IgD-negative memory B cell (primary cell): ENCODE results near the gene GGT6. TPM values are rescaled to one million over a fixed set of nuclear protein-coding genes. Genes with fewer than 3 reads are reported as not detected.
"Not testable (repeated sequence)": the region's sequence is repeated elsewhere in the genome, so short reads cannot be mapped to it uniquely, and the experiment has no call there.

Source experiments
- H3K27ac Mint-ChIP-seq, 3 donors: one replicate each; pipeline ENCODE4 v1.8.0; 2020 to 2022; ENCODE audit warnings: mild to moderate bottlenecking in 3 of 3, mixed read lengths in 3 of 3, moderate library complexity in 1 of 3
- H3K27me3 Mint-ChIP-seq: one replicate; pipeline ENCODE4 v1.8.0; 2021; ENCODE audit warnings: mixed read lengths
- H3K36me3 Mint-ChIP-seq: one replicate; pipeline ENCODE4 v1.8.0; 2020; ENCODE audit warnings: mild to moderate bottlenecking, mixed read lengths
- H3K4me1 Mint-ChIP-seq, 3 donors: one replicate each; pipeline ENCODE4 v1.8.0; 2020 to 2022; ENCODE audit warnings: mixed read lengths in 3 of 3, mild to moderate bottlenecking in 1 of 3
- H3K4me3 Mint-ChIP-seq, 4 donors: one replicate each; pipeline ENCODE4 v1.8.0; 2020 to 2022; ENCODE audit warnings: mild to moderate bottlenecking in 4 of 4, mixed read lengths in 4 of 4, moderate library complexity in 3 of 4
- H3K9me3 Mint-ChIP-seq, 3 donors: one replicate each; pipeline ENCODE4 v1.8.0; 2020 to 2021; ENCODE audit warnings: mixed read lengths in 3 of 3, mild to moderate bottlenecking in 1 of 3
- polyA plus RNA-seq: library from polyadenylated mRNA; unstranded; fragments of 300-500 nt; fragmentation: Illumina TruSeq; gene quantifications from one replicate; pipeline ENCODE4 v1.2.3, GENCODE V29; 2021

Gene GGT6
- polyA plus RNA-seq, 1 donor from 2014 or later: not detected

- Mint-ChIP-seq H3K4me1 (peaks cover 0 to 3% (median 3%) of the 10 kb centered on the region in 3 donors), H3K27ac (no peak overlapping the region), H3K27me3 (peaks cover 30% of the 10 kb centered on the region), H3K36me3 (peaks cover 2% of the 10 kb centered on the region), H3K4me3 (no peak overlapping the region), H3K9me3 (no peaks in the 10 kb centered on the region)
Observed at GRCh38 chr17:4585638-4585994, 25.2 kb upstream of the GGT6 start.

- H3K36me3 Mint-ChIP-seq: peaks cover 2% of the 10 kb centered on the region
- peak overlapping the region in 2 of 4 donors; percentile 70 to 82 for H3K4me3 Mint-ChIP-seq
- H3K27ac Mint-ChIP-seq: no peak overlapping the region
- H3K27me3 Mint-ChIP-seq: peaks cover 26% of the 10 kb centered on the region
- peaks cover 0 to 3% (median 3%) of the 10 kb centered on the region in 3 donors for H3K4me1 Mint-ChIP-seq
- H3K9me3 Mint-ChIP-seq: no peaks in the 10 kb centered on the region
Observed at GRCh38 chr17:4584917-4585637, 24.7 kb upstream of the GGT6 start.

GRCh38 chr17:4584101-4584916 is 23.9 kb upstream of the GGT6 start, which contains the start of gene SMTNL2:
SMTNL2 (plus strand) TSS chr17:4584529; CDS start chr17:4584606, 77 bp downstream.
- Mint-ChIP-seq H3K36me3 (peaks cover 2% of the 10 kb centered on the region), H3K9me3 (no peaks in the 10 kb centered on the region), H3K4me3 (peak within 1 kb of the TSS; percentile 7 to 91 (median 81)), H3K4me1 (peaks cover 0 to 3% (median 3%) of the 10 kb centered on the region in 3 donors), H3K27ac (peak within 1 kb of the TSS in 1 of 3 donors; percentile 80), H3K27me3 (peaks cover 25% of the 10 kb centered on the region)

GRCh38 chr17:4583782-4584100 is 23.4 kb upstream of the GGT6 start:
- peak overlapping the region in 1 of 3 donors; percentile 80 for H3K27ac Mint-ChIP-seq
- peak overlapping the region; percentile 7 to 91 (median 81) for H3K4me3 Mint-ChIP-seq
- H3K9me3 Mint-ChIP-seq: no peaks in the 10 kb centered on the region
- H3K4me1 Mint-ChIP-seq: peaks cover 0 to 3% (median 3%) of the 10 kb centered on the region in 3 donors
- peaks cover 25% of the 10 kb centered on the region for H3K27me3 Mint-ChIP-seq
- H3K36me3 Mint-ChIP-seq: peaks cover 2% of the 10 kb centered on the region

- Mint-ChIP-seq H3K36me3 (peaks cover 2% of the 10 kb centered on the region), H3K27ac (no peak overlapping the region), H3K4me3 (peak overlapping the region in 1 of 4 donors; percentile 38), H3K27me3 (peaks cover 25% of the 10 kb centered on the region), H3K4me1 (peaks cover 0 to 3% (median 3%) of the 10 kb centered on the region in 3 donors), H3K9me3 (no peaks in the 10 kb centered on the region)
Observed at GRCh38 chr17:4583206-4583605, 22.8 kb upstream of the GGT6 start.

GRCh38 chr17:4582691-4583090 is 22.3 kb upstream of the GGT6 start:
- no peaks in the 10 kb centered on the region for H3K9me3 Mint-ChIP-seq
- H3K36me3 Mint-ChIP-seq: peaks cover 2% of the 10 kb centered on the region
- peaks cover 25% of the 10 kb centered on the region for H3K27me3 Mint-ChIP-seq
- H3K27ac Mint-ChIP-seq: no peak overlapping the region
- H3K4me1 Mint-ChIP-seq: peaks cover 0 to 3% (median 3%) of the 10 kb centered on the region in 3 donors
- H3K4me3 Mint-ChIP-seq: peak overlapping the region in 1 of 4 donors; percentile 9

GRCh38 chr17:4582101-4582501 is 21.7 kb upstream of the GGT6 start:
- Mint-ChIP-seq H3K4me1 (peaks cover 0 to 3% (median 3%) of the 10 kb centered on the region in 3 donors), H3K27me3 (peaks cover 25% of the 10 kb centered on the region), H3K4me3 (peak overlapping the region in 1 of 4 donors; percentile 61), H3K27ac (no peak overlapping the region), H3K9me3 (no peaks in the 10 kb centered on the region), H3K36me3 (peaks cover 2% of the 10 kb centered on the region)

- no peak overlapping the region for H3K27ac Mint-ChIP-seq
- peaks cover 0 to 3% (median 3%) of the 10 kb centered on the region in 3 donors for H3K4me1 Mint-ChIP-seq
- no peaks in the 10 kb centered on the region for H3K9me3 Mint-ChIP-seq
- H3K4me3 Mint-ChIP-seq: peak overlapping the region in 1 of 4 donors; percentile 54
- peaks cover 20% of the 10 kb centered on the region for H3K27me3 Mint-ChIP-seq
- H3K36me3 Mint-ChIP-seq: peaks cover 2% of the 10 kb centered on the region
Observed at GRCh38 chr17:4580291-4580690, 19.9 kb upstream of the GGT6 start.

- no peaks in the 10 kb centered on the region for H3K9me3 Mint-ChIP-seq
- H3K36me3 Mint-ChIP-seq: peaks cover 2% of the 10 kb centered on the region
- H3K27me3 Mint-ChIP-seq: peaks cover 17% of the 10 kb centered on the region
- H3K4me3 Mint-ChIP-seq: no peak overlapping the region
- peaks cover 0 to 3% (median 0%) of the 10 kb centered on the region in 3 donors for H3K4me1 Mint-ChIP-seq
- H3K27ac Mint-ChIP-seq: peak overlapping the region in 1 of 3 donors; percentile 33
Observed at GRCh38 chr17:4579678-4580077, 19.3 kb upstream of the GGT6 start.

GRCh38 chr17:4578349-4578748 is 18.0 kb upstream of the GGT6 start:
- not testable (repeated sequence) for H3K27ac Mint-ChIP-seq, H3K4me3 Mint-ChIP-seq, H3K36me3 Mint-ChIP-seq, H3K9me3 Mint-ChIP-seq, H3K4me1 Mint-ChIP-seq
- H3K27me3 Mint-ChIP-seq: peaks cover 14% of the 10 kb centered on the region

GRCh38 chr17:4577386-4577993 is 17.1 kb upstream of the GGT6 start:
- H3K9me3 Mint-ChIP-seq: no peaks in the 10 kb centered on the region
- peaks cover 0 to 6% (median 5%) of the 10 kb centered on the region in 3 donors for H3K4me1 Mint-ChIP-seq
- no peak overlapping the region for H3K27ac Mint-ChIP-seq
- H3K27me3 Mint-ChIP-seq: peaks cover 9% of the 10 kb centered on the region
- H3K4me3 Mint-ChIP-seq: no peak overlapping the region
- H3K36me3 Mint-ChIP-seq: no peaks in the 10 kb centered on the region

- Mint-ChIP-seq H3K27ac (no peak overlapping the region), H3K4me1 (peaks cover 0 to 6% (median 5%) of the 10 kb centered on the region in 3 donors), H3K9me3 (no peaks in the 10 kb centered on the region), H3K36me3 (no peaks in the 10 kb centered on the region), H3K4me3 (no peak overlapping the region), H3K27me3 (peaks cover 4% of the 10 kb centered on the region)
Observed at GRCh38 chr17:4576729-4577322, 16.4 kb upstream of the GGT6 start.

GRCh38 chr17:4576161-4576558 is 15.8 kb upstream of the GGT6 start:
- H3K4me1 Mint-ChIP-seq: peaks cover 0 to 6% (median 5%) of the 10 kb centered on the region in 3 donors
- H3K9me3 Mint-ChIP-seq: no peaks in the 10 kb centered on the region
- H3K27ac Mint-ChIP-seq: no peak overlapping the region
- H3K4me3 Mint-ChIP-seq: peak overlapping the region in 1 of 4 donors; percentile 47
- no peaks in the 10 kb centered on the region for H3K36me3 Mint-ChIP-seq
- H3K27me3 Mint-ChIP-seq: peaks cover 4% of the 10 kb centered on the region

GRCh38 chr17:4574448-4575045 is 14.2 kb upstream of the GGT6 start:
- H3K4me3 Mint-ChIP-seq: no peak overlapping the region

More at GRCh38 chr17:4574448-4575045, 14.2 kb upstream of the GGT6 start:
- peaks cover 0 to 7% (median 6%) of the 10 kb centered on the region in 3 donors for H3K4me1 Mint-ChIP-seq
- no peaks in the 10 kb centered on the region for H3K36me3 Mint-ChIP-seq
- H3K27me3 Mint-ChIP-seq: peaks cover 2% of the 10 kb centered on the region
- no peak overlapping the region for H3K27ac Mint-ChIP-seq
- no peaks in the 10 kb centered on the region for H3K9me3 Mint-ChIP-seq
